Uterus (tissue), 4 donors: ENCODE results near the gene NR3C2. TPM values are rescaled to one million over a fixed set of nuclear protein-coding genes. Genes with fewer than 3 reads are reported as not detected.

Source experiments
- DNase-seq, 2 donors: peaks; one replicate each; pipeline ENCODE4 v3.0.0-alpha.2; 2019 to 2020
- H3K27ac ChIP-seq, 2 donors: fragments of 200-600 bp; sonication (generic); 1 replicate in 1 of 2; 2 replicates in 1 of 2; pipeline ENCODE4 v1.5.1; 2016 to 2018
- H3K27me3 ChIP-seq, 2 donors: fragments of 200-600 bp; sonication (generic); one replicate each; pipeline ENCODE4 v1.5.1; 2018 to 2019; ENCODE audit warnings: control low read depth in 1 of 2
- H3K36me3 ChIP-seq, 2 donors: fragments of 200-600 bp; sonication (generic); one replicate each; pipeline ENCODE4 v1.5.1; 2019; ENCODE audit warnings: control low read depth in 1 of 2
- H3K4me1 ChIP-seq, 2 donors: fragments of 200-600 bp; sonication (generic); one replicate each; pipeline ENCODE4 v1.5.1; 2018 to 2019; ENCODE audit warnings: control low read depth in 1 of 2
- H3K4me3 ChIP-seq, 2 donors: fragments of 200-600 bp; sonication (generic); 1 replicate in 1 of 2; 2 replicates in 1 of 2; pipeline ENCODE4 v1.5.1; 2018 to 2019; ENCODE audit warnings: mild to moderate bottlenecking in 1 of 2
- H3K9me3 ChIP-seq, 2 donors: fragments of 200-600 bp; sonication (generic); one replicate each; pipeline ENCODE4 v1.5.1; 2019; ENCODE audit warnings: control low read depth in 1 of 2
- CTCF ChIP-seq, 4 experiments: fragments of 200-600 bp in 2 of 4; fragments of 450-650 bp in 2 of 4; sonication (generic) in 2 of 4; IDR thresholded peaks; one replicate each; pipeline ENCODE4 v1.5.1; 2016 to 2019; ENCODE audit warnings: antibody characterized with exemption in 4 of 4, mild to moderate bottlenecking in 2 of 4, moderate library complexity in 1 of 4
- POLR2A ChIP-seq, 2 donors: fragments of 450-650 bp; IDR thresholded peaks; one replicate each; pipeline ENCODE4 v1.6.1; 2016; ENCODE audit warnings: antibody characterized with exemption in 2 of 2, mild to moderate bottlenecking in 1 of 2, moderate library complexity in 1 of 2
- intact Hi-C: fragments of 100-400 bp; cut with DNase I; formaldehyde crosslinking; loops from one replicate; pipeline ENCODE4 v1.15.1; 2023; ENCODE audit warnings: low total_unique reads
- total RNA-seq, 4 donors: library from RNA; depleted of rRNA in 3 of 4; stranded (reverse); fragments of >200 nt in 3 of 4; gene quantifications; one replicate each; pipeline versions ENCODE4 v1.1.0 to v1.2.4, GENCODE V29; 2014 to 2023
- donor health status: DM: yes; HTN: yes; CAD: no.

NR3C2 gene
- total RNA-seq, 4 donors from 2014 or later: 10.0 to 46.7 (median 12.5) TPM

DNA sequence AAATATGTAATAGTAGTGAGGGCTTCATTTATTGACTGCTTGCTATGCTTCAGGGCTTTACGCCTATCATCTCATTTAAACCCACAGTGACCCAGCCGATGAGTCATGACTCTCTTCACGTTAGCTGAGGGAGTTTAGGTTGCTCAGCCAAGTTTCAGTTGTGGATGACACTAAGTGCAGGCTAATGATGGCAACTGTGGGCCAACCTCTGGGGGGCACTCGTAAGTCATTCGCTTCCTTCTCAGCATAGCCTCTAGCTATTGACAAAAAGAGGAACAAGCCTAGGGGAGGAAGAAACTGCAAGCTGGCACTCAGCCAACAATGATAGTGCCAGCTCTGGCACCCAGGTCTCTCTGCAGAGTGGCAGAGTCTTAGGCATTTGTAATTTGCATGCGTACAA lies 385.3 kb downstream of the NR3C2 start:
- H3K4me1 ChIP-seq: no peaks in the 10 kb centered on the region
- DNase-seq: no peak
- H3K36me3 ChIP-seq: no peaks in the 10 kb centered on the region
- no peak overlapping the region for H3K27ac ChIP-seq
- no peak overlapping the region for H3K4me3 ChIP-seq
- no peak for TF ChIP-seq CTCF (IDR thresholded peaks at IDR 0.05)
- H3K9me3 ChIP-seq: no peaks in the 10 kb centered on the region
- H3K27me3 ChIP-seq: no peaks in the 10 kb centered on the region
- intact Hi-C loops: no loop called here

DNA sequence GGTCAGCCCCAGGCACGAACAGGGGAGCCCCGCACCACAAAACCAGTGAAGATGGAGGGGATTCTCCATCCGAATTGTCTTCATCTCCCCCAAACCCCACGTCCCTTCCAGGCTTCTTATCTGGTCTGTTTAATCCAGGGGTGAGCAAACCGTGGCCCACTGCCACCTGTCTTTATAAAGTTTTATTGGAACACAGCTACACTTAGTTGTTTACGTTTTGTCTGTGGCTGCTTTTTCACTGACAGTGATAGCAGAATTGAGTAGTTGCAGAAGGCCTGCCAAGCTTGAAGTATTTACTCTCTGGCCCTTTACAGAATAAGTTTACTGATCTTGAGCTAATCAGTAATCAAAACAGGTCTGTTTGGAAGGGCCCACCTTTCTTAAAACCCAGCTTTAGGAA lies 386.4 kb downstream of the NR3C2 start:
- TF ChIP-seq POLR2A (IDR thresholded peaks at IDR 0.05): no peak
- no peak for TF ChIP-seq CTCF (IDR thresholded peaks at IDR 0.05)
- no peaks in the 10 kb centered on the region for H3K36me3 ChIP-seq
- no peak overlapping the region for H3K27ac ChIP-seq
- DNase-seq: no peak
- no peaks in the 10 kb centered on the region for H3K4me1 ChIP-seq
- intact Hi-C loops: no loop called here
- no peaks in the 10 kb centered on the region for H3K27me3 ChIP-seq
- no peak overlapping the region for H3K4me3 ChIP-seq
- no peaks in the 10 kb centered on the region for H3K9me3 ChIP-seq

GRCh38 chr4:148054275-148054674 lies 387.9 kb downstream of the NR3C2 start:
- TF ChIP-seq CTCF (IDR thresholded peaks at IDR 0.05): no peak
- no peak for TF ChIP-seq POLR2A (IDR thresholded peaks at IDR 0.05)
- no peak for DNase-seq
- H3K27ac ChIP-seq: no peak overlapping the region
- H3K9me3 ChIP-seq: no peaks in the 10 kb centered on the region
- intact Hi-C loops: no loop called here
- H3K4me3 ChIP-seq: no peak overlapping the region
- no peaks in the 10 kb centered on the region for H3K4me1 ChIP-seq
- H3K27me3 ChIP-seq: no peaks in the 10 kb centered on the region
- no peaks in the 10 kb centered on the region for H3K36me3 ChIP-seq

GRCh38 chr4:148053298-148054003 lies 388.8 kb downstream of the NR3C2 start:
- Histone ChIP-seq H3K27me3 (no peaks in the 10 kb centered on the region), H3K36me3 (no peaks in the 10 kb centered on the region), H3K4me3 (no peak overlapping the region), H3K4me1 (no peaks in the 10 kb centered on the region), H3K9me3 (no peaks in the 10 kb centered on the region), H3K27ac (no peak overlapping the region)
- intact Hi-C loops: no loop called here
- TF ChIP-seq CTCF (IDR thresholded peaks at IDR 0.05): no peak
- TF ChIP-seq POLR2A (IDR thresholded peaks at IDR 0.05): no peak
- no peak for DNase-seq

GRCh38 chr4:148052448-148052847 lies 389.8 kb downstream of the NR3C2 start:
- H3K27ac ChIP-seq: no peak overlapping the region
- TF ChIP-seq POLR2A (IDR thresholded peaks at IDR 0.05) (no peak), CTCF (IDR thresholded peaks at IDR 0.05) (no peak)
- DNase-seq: no peak
- intact Hi-C loops: no loop called here
- no peaks in the 10 kb centered on the region for H3K9me3 ChIP-seq
- no peaks in the 10 kb centered on the region for H3K36me3 ChIP-seq
- no peak overlapping the region for H3K4me3 ChIP-seq
- H3K4me1 ChIP-seq: no peaks in the 10 kb centered on the region
- H3K27me3 ChIP-seq: no peaks in the 10 kb centered on the region
